DMS53 (cell line): Measurements from ENCODE around the gene TAAR5.
"Not testable (repeated sequence)": the region's sequence is repeated elsewhere in the genome, so short reads cannot be mapped to it uniquely, and the experiment has no call there.

ENCODE experiments used
- DNase-seq: peaks from one replicate; lab custom pipeline; 2025; lab: John Stamatoyannopoulos, UW

The TAAR5 gene, protein sequence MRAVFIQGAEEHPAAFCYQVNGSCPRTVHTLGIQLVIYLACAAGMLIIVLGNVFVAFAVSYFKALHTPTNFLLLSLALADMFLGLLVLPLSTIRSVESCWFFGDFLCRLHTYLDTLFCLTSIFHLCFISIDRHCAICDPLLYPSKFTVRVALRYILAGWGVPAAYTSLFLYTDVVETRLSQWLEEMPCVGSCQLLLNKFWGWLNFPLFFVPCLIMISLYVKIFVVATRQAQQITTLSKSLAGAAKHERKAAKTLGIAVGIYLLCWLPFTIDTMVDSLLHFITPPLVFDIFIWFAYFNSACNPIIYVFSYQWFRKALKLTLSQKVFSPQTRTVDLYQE

GRCh38 chr6:132589454-132589853 is at the start of gene TAAR5:
TSS of gene TAAR5 (minus strand) at chr6:132589741. CDS start at chr6:132589686, 55 bp downstream.
- no peak for DNase-seq

- DNase-seq, result not testable (repeated sequence)
Measured at GRCh38 chr6:132637135-132637534, 47.6 kb upstream of the TAAR5 start.

DNA sequence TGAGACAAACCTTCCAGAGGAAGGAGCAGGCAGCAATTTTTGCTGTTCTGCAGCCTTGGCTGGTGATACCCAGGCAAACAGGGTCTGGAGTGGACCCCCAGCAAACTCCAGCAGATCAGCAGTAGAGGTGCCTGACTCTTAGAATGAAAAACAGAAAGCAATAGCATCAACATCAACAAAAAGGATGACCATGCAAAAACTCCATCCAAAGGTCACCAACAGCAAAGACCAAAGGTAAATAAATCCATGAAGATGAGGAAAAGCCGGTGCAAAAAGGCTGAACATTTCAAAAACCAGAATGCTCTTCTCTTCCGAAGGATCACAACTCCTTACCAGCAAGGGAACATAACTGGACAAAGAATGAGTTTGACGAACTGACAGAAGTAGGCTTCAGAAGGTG is 46.4 kb upstream of the TAAR5 start:
- DNase-seq, result not testable (repeated sequence)

DNA sequence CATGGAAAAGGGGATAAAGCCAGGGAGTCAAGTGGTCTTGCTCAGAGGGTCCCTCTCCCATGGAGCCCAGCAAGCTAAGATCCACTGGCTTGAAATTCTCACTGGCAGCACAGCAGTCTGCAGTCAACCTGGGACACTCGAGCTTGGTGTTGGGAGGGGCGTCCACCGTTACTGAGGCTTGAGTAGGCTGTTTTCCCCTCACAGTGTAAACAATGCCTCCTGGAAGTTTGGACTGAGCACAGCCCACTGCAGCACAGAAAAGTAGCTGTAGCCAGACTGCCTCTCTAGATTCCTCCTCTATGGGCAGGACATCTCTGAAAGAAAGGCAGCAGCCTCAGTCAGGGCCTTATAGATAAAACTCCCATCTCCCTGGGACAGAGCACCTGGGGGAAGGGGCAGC is 45.7 kb upstream of the TAAR5 start:
- DNase-seq, result not testable (repeated sequence)

GRCh38 chr6:132634796-132635195 is 45.3 kb upstream of the TAAR5 start:
- DNase-seq, result no peak

DNA sequence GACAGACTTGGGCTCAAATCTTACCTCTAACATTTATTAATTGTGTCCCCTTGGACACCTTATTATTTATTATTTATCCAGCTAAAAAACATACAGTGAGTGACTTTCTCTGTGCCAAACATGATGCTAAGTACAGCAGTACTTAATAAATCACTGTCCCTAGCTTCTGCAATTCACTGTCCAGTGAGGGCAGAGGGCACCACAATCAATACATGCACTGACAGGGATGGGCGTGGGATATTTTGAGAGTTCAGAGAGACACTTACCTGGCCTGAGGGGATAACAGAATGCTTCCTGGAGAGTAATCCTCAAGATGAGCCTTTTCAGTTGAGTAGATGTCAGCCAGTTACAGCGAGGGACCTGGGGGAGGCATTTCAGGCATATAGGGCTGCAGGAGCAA is 43.8 kb upstream of the TAAR5 start:
- DNase-seq, result no peak

DNA sequence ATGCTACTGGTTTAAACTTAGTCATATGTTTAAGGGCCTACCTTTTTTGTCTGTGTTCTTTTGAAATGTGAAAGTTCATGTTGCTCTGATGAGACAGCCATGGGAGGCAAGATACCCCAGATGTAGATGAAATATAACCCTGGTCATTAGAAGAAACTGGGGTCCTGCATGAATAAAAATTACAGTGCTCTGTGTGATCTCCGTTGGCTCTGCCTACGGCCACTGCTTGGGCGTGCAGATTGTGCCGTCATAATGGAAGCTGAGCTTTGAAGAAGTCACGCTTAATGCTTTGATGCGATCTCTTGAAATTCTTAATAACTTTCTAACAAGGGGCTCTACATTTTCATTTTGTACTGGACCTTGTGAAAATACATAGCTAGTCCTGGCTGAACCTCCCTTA is 34.6 kb upstream of the TAAR5 start, which contains the start of gene TAAR2:
TAAR2 (minus strand) TSS at position 101 of the 400 bp plus-strand sequence; CDS start at position 101, 0 bp downstream.
- no peak for DNase-seq

DNA sequence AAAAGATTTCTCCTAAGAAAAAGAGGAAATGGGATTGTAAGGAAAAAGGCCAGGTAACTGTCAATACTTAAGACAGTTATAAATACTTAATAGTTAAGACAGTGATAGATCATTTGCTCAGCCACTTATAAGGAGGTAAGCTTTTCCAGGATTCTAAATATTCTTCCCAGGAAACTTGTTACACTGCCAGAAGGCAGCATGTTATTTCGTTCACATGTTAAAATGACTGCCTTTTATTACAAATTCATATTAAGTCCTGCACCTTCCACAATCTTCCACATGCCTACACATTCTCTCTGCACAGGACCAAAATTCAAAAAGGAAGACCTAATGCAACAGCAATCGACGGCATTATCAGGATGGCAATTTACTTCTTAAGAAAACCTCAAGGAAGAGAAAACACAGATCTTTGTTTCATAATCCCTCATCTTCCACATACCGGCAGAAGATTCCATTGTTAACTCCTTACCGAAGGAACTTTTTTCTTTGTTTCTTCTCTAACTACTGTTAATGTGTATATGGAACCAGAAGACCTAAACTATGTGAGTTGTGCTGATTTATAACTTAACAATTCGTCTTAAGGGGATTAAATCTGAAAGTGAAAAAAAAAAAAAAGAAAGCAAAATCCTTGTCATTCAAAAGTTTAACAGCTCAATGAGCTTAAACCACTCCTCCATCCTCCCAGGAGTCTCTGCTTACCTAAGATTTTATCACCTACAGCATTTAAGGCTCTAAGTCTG is 33.7 kb upstream of the TAAR5 start:
- DNase-seq, result no peak

- DNase-seq, result no peak
Measured at GRCh38 chr6:132616677-132617076, 27.1 kb upstream of the TAAR5 start.

- no peak for DNase-seq
Measured at GRCh38 chr6:132614554-132614953, 25.0 kb upstream of the TAAR5 start.

DNA sequence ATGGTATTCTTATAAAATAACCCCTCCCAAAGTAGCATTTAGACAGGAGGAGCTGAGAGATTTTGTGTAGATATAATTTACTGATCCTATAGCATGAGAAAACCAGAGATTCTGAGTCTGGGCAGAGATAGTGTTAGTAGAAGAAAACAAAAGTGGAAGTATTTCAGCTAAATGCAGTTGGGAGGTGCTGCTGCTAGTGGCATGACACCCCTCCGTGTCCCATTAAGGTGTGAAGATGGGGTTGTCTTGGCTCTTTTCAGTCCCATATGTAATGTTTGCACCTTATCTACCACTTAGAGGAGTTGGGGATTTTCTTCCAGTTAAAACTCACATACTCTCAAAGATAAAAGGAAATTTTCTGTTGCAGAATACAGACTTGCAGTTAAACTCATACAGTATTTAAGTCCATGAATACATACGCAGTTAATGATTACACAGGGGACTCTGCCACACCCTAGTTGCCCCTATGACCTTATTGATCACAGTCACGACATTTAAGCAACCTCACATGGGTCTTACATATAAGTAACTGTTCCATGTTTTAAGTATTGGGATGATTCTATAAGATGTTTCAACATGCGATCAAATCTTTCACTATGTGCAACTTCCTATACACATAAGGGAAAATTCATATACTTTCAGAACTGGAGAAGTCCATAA is 23.0 kb upstream of the TAAR5 start:
- no peak for DNase-seq

DNA sequence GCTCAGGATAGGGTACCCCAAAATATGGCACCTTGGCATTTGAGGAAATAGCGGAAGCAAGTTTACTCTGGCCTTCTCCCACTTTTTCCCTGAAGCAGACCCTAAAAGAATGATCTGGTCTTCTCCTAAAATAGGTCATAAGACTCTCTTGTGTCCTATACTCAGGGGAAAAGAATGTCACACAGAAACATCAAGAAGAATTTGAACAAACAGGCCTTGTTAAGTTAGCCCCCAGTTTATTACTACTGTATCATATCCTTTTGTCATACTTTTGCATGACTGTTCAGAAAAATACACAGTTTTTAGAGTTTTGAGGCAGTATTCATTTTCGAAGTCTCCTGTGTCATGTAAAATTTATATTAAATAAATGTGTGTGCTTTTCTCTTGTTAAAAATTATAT is 22.1 kb upstream of the TAAR5 start:
- DNase-seq, result no peak

DNA sequence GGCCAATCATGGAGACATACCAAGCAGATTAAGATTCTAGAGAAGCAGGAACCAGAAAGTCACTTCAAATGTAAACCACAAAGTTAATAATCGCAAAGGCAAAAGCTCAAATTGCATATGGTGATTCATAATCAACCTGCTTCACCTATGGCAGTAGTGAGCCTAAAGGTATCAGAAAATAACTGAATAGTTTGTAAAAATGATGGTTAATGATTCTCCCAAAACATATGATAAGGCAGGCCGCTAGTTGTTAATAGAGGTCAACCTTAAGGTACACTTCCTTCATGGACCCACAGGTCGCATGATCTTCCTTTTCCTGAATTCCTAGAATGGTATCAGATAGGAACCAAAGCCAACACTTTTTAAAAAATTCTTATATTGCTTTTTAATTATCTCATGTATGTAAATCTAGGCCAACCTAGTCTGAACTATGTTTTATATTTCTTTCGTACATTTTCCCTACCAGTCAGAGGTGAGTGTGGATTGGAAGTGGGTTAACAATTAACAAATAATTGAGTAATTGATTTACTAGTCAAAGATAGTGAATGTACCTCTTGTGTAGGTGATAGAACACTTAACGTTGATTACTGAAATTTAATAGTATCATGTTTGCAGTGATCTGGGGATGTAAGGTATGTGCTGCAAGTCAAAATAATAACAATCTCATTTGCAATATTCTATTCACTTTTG is 18.1 kb upstream of the TAAR5 start:
- DNase-seq, result no peak

DNA sequence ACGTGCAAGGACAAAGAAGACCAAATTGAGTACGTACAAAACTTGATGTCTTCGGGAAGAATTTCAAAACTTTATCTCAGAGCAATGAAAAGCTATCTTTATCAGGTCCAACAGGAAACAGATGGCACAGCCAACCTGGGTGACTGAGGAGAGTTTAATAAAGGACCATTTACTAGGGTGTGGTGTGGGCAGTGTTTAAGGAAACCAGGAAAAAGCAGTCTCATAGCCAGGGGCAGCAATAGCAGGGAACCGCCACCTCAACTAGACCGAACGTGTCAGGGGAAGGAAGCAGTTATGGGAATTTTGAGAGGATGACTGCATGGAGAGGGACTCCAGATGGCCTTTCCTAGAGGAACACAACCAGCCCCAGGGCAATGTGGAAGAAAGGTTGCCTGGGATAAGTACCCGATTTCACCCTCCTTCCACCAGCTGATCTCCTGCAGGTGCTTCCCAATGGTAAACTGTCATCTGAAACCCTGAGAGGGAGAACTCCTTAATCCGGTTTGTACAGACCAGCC is 15.2 kb upstream of the TAAR5 start:
- no peak for DNase-seq

- DNase-seq, result not testable (repeated sequence)
Measured at GRCh38 chr6:132600900-132601299, 11.4 kb upstream of the TAAR5 start.

DNA sequence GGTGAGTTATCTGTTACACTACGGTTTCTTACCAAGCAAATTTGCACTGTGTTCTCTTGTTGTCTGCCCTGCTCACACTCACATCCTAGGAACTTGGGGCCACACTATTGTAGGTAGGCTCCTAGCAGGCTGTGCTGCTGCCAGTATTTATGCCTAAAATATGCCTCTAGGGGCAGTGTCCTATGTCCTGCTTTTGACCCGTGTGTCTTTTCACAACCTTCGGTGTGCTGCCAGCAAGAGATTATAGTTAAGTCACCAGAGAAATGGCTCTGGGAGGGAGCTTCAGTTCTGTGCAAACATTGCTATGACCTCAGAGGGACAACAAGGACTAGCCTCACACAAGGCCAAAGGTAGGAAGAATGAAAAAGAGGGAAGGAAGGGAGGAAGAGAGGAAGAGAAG is 8.9 kb upstream of the TAAR5 start:
- DNase-seq, result peak; percentile 74

- DNase-seq, result no peak
Measured at GRCh38 chr6:132596201-132596600, 6.7 kb upstream of the TAAR5 start.

DNA sequence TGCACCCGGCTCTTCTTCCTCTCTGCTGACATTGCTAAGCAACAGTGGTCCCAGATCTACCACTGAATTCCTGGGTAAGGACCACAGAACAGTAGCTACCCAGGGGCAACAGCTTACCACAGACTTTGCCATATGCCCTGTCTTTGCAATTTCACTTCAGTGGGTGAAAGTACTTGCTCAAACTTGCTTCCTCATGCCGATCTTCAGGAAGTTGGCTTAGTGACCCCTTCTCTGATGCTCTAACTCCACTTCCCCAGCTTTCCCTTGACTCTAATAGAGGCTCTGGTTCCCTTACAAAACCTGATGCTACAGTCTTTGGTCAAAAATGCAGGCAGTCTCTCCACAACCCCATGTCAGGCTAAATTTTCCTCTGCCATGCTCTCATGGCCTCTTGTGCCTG is 3.3 kb upstream of the TAAR5 start:
- DNase-seq, result no peak

DNA sequence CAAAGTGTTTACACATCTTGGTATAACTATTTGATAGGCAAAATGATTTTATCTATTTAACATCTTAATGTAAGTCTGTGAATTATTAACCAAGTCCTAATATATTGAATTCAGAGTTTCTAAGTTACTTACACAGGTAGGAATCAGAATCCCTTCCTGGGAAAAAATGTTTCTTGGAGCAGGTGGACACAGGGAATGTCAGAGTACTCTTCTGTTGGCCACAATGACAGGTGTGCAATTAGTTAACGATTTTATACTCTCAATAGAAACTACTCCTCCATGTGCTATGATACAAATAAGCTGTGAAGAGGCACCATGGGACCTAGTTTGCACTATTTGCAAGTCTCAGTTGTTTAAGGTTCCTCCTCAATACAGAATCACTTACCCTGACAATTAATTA is 821 bp upstream of the TAAR5 start:
- peak; percentile 16 for DNase-seq

GRCh38 chr6:132587424-132587823 is 2.1 kb downstream of the TAAR5 start:
- no peak for DNase-seq

GRCh38 chr6:132584698-132585097 is 4.8 kb downstream of the TAAR5 start:
- no peak for DNase-seq

- no peak for DNase-seq
Measured at GRCh38 chr6:132571774-132572173, 17.8 kb downstream of the TAAR5 start.
